Measurements from ENCODE around the gene EFNA1. TPM values are rescaled to one million over a fixed set of nuclear protein-coding genes. Genes with fewer than 3 reads are reported as not detected.

The EFNA1 gene, protein sequence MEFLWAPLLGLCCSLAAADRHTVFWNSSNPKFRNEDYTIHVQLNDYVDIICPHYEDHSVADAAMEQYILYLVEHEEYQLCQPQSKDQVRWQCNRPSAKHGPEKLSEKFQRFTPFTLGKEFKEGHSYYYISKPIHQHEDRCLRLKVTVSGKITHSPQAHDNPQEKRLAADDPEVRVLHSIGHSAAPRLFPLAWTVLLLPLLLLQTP
- total RNA-seq, result 10 to 100 TPM; 22.8 to 51.8 (median 37.2) TPM
- 100 to 1,000 TPM in 1 of 2 donors, 10 to 100 TPM in 1; 31.6 to 103 TPM for polyA plus RNA-seq
- long read RNA-seq, donor 1, transcript EFNA1-202 (5 exons, 1,926 nt), result major isoform, 34 of 45 reads
- long read RNA-seq, donor 1, partial matches to known transcripts, result 0 of 45 reads
- long read RNA-seq, donor 1, other reads (novel, unspliced or antisense), result 10 of 45 reads
- long read RNA-seq, donor 2, transcript EFNA1-201 (4 exons, 1,444 nt), result minor isoform, 20 of 144 reads
- long read RNA-seq, donor 2, transcript EFNA1-202 (5 exons, 1,926 nt), result major isoform, 107 of 144 reads
- long read RNA-seq, donor 2, partial matches to known transcripts, result 8 of 144 reads
- long read RNA-seq, donor 2, other reads (novel, unspliced or antisense), result 7 of 144 reads
- long read RNA-seq, donor 3, transcript EFNA1-202 (5 exons, 1,926 nt), result major isoform, 34 of 41 reads
- long read RNA-seq, donor 3, partial matches to known transcripts, result 1 of 41 reads
- long read RNA-seq, donor 3, other reads (novel, unspliced or antisense), result 6 of 41 reads

DNA sequence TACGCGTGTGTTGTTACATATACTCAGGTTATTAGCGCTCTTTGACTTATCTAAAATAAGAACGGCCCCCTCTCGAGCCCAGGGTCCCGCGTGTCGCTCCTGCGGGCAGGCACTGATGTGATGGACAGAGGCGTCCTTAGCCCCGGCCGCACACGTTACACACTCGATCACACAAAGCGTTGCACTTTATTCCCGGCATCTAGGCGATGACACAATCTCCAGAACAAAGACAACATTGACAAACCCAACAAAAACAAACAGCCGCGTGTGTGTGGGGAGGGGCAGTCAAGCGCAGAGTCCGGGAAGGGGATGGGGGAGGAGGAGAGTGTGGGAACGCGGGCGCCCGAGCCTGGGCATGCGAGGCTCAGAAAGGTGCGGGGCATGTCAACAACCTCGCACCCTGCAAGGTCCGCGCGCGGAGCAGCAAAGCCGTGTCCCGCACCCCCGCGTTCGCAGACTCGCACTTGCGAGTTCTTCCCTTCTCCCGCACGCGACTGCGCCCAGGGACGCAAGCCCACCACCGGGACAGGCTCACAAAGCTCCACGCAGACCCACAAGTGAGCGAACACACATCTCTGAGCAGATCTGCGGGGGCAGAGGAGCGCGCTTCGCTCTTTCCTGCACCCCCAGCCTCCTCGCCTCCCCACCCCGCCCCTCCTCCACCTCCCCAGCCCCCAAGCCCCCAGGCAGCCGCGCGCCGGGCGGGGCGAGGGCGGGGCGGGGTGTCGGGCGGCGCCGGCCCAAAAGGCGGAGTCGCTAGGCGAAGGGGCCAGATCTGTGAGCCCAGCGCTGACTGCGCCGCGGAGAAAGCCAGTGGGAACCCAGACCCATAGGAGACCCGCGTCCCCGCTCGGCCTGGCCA is at the start of gene EFNA1:
EFNA1 (plus strand) TSS at position 772 of the 862 bp plus-strand sequence. CDS start 102 bp downstream, outside the sequence.
- Histone ChIP-seq H3K9me3 (no peaks in the 10 kb centered on the region), H3K27ac (peak within 1 kb of the TSS; percentile 87 to 100 (median 96)), H3K4me3 (peak within 1 kb of the TSS; percentile 68 to 95 (median 82)), H3K36me3 (peaks cover 0 to 18% (median 12%) of the 10 kb centered on the region in 9 donors), H3K27me3 (peaks cover 0 to 35% (median 0%) of the 10 kb centered on the region in 9 donors), H3K4me1 (peaks cover 7 to 70% (median 42%) of the 10 kb centered on the region in 12 donors)
- ATAC-seq (peak; percentile 39 to 76 (median 66)), DNase-seq (peak; percentile 74 to 88 (median 81))
- TF ChIP-seq, protein P1, sequence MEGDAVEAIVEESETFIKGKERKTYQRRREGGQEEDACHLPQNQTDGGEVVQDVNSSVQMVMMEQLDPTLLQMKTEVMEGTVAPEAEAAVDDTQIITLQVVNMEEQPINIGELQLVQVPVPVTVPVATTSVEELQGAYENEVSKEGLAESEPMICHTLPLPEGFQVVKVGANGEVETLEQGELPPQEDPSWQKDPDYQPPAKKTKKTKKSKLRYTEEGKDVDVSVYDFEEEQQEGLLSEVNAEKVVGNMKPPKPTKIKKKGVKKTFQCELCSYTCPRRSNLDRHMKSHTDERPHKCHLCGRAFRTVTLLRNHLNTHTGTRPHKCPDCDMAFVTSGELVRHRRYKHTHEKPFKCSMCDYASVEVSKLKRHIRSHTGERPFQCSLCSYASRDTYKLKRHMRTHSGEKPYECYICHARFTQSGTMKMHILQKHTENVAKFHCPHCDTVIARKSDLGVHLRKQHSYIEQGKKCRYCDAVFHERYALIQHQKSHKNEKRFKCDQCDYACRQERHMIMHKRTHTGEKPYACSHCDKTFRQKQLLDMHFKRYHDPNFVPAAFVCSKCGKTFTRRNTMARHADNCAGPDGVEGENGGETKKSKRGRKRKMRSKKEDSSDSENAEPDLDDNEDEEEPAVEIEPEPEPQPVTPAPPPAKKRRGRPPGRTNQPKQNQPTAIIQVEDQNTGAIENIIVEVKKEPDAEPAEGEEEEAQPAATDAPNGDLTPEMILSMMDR (IDR thresholded peaks at IDR 0.05), result no peak
- TF ChIP-seq POLR2A (IDR thresholded peaks at IDR 0.05), result peak in 1 of 2 donors; percentile 97
- intact Hi-C loops (cut with DNase I), result loop anchor here (2.0 to 5.0 kb wide), 4 partner anchors 33 to 40 kb away; no protein-coding TSS in a partner anchor
- 0 to 1% (median 0%) methylated on average over 33 to 76 of the region's 76 CpGs for WGBS, 4 donors

DNA sequence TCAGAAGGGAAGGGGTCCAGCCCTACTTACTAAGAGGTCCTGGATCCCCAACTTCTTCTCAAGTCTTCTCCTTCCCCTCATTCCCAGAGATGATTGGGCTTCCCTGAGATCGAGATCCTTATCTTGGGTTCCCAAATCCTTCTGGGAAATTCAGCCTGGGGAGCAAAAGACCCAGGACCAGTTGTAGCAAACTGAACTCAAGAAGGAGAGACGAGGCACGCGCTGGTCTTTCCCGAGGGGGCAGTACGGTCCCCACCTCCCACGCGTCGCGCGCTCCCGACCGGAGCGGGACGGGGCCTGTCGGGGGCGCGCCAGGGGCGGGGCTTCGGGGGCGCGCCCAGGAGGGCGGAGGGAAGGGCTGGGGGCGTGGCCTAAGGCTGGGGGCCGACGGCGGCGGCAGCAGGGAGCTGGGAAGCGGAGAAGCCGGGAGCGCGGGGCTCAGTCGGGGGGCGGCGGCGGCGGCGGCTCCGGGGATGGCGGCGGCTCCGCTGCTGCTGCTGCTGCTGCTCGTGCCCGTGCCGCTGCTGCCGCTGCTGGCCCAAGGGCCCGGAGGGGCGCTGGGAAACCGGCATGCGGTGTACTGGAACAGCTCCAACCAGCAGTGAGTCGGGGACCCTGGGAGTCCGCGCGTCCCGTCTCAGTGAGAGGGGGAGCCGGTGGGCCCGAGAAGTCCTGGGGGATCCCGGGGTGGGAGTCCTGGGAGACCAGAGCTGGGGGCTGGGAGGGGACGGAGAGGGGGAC is 49.0 kb upstream of the EFNA1 start, which contains the start of gene EFNA3:
EFNA3 (plus strand) TSS at position 369 of the 741 bp plus-strand sequence; CDS start at position 474, 105 bp downstream.
- peaks cover 33 to 53% (median 41%) of the 10 kb centered on the region in 9 donors for H3K27me3 ChIP-seq
- WGBS, 4 donors, result 1 to 3% (median 2%) methylated on average over 35 to 59 of the region's 59 CpGs
- ATAC-seq (peak; percentile 41 to 87 (median 82)), DNase-seq (peak; percentile 73 to 89 (median 78))
- no peaks in the 10 kb centered on the region for H3K9me3 ChIP-seq
- H3K4me3 ChIP-seq, result peak within 1 kb of the TSS; percentile 12 to 60 (median 50)
- no peak within 1 kb of the TSS for H3K27ac ChIP-seq
- H3K36me3 ChIP-seq, result no peaks in the 10 kb centered on the region
- intact Hi-C loops (cut with DNase I), result no loop called here
- peak in 1 of 2 donors; percentile 20 for TF ChIP-seq POLR2A (IDR thresholded peaks at IDR 0.05)
- TF ChIP-seq, protein P1 (IDR thresholded peaks at IDR 0.05), result no peak
- peaks cover 13 to 52% (median 42%) of the 10 kb centered on the region in 12 donors for H3K4me1 ChIP-seq

DNA sequence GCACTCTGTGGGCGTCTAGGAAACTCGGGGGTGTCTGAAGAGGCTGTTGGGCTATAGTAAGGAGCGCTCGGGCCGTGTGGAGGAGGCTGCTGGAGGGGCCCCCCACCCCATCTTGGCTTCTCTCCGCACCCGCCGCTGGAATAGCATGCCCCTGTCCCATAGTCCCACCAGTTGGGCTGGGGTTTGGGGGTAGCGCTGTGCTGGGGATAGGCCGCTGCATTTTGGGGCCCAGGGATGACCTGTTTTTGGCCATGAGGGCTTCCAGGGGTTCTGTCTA is 48.5 kb upstream of the EFNA1 start:
- intact Hi-C loops (cut with DNase I), result no loop called here
- Histone ChIP-seq H3K27me3 (peaks cover 38 to 58% (median 46%) of the 10 kb centered on the region in 9 donors), H3K4me3 (peak overlapping the region; percentile 12 to 60 (median 50)), H3K27ac (no peak overlapping the region), H3K9me3 (no peaks in the 10 kb centered on the region), H3K4me1 (peaks cover 13 to 57% (median 43%) of the 10 kb centered on the region in 12 donors), H3K36me3 (no peaks in the 10 kb centered on the region)
- TF ChIP-seq, protein P1 (IDR thresholded peaks at IDR 0.05), result no peak
- no peak for TF ChIP-seq POLR2A (IDR thresholded peaks at IDR 0.05)
- ATAC-seq (no peak), DNase-seq (no peak)
- WGBS, 4 donors, result 2 to 8% (median 3%) methylated on average over 9 to 10 of the region's 10 CpGs

Measured in heart left ventricle (tissue), 16 donors.